ENCODE measurements around the gene ENPP6.
A peak's percentile ranks its signal among the peaks of the same experiment; 100 is the strongest.

Gene ENPP6

DNA sequence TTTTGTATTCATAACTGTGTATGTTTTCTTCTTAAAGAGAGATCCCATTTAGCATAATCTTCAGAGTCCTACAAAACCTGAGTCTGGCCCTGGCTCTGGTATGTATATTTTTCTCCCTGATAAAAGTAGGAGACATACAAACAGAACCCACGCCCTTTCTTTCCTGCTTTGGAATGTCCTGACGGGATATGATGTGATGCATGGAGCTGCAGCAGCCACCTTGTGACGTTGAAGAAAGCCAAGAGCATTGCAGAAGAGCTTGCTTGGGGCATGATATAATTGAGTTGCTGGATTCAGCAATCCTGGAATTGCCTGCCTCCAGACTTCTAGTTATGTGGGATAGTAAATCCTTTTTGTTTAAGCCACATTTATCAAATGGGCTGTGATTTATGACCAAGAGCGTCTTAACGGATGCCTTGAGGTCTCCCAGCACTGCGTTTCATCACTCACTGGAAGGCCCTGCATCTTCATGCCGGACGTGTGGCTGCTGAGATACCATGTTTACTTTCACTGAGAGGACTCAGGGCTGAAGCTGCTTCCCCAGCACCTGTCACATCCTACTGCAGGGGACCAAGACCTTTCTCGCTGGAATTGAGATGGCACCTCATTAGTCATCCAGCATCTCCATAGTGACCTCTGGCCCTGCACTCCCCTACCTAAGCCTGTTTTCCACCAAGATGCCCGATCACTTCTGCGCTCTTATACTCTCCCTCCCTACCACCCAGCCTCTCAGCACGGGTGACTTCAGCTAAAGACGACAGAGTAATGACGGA, 107.0 kb downstream of the ENPP6 start:
- DNase-seq (ENCODE audit: insufficient read length, low spot score) (no peak), FAIRE-seq (no peak)

DNA sequence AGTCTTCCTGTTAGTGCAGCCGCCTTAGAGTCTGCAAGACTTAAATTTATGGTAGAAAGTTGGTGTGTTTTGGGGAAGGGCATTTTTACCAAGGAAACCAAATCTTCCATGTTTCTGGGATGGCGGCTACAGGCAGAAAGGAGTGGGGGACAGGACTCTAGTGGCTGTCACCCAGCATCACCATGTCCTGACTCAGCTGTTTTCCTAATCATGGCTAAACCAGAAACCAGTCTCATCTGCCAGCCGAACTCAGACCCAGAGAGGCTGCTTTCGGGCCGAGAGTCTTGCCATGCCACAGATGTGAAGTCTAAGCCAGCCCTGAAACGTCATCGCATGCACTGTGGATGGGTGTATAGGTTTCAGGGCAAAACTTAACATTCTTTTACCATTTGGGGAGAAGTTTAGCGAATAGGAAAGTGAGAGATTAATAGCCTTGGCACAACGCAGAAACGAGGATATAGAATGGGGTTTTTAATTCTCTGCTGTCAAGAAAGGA, 109.6 kb downstream of the ENPP6 start:
- FAIRE-seq (no peak), DNase-seq (ENCODE audit: insufficient read length, low spot score) (no peak)

DNA sequence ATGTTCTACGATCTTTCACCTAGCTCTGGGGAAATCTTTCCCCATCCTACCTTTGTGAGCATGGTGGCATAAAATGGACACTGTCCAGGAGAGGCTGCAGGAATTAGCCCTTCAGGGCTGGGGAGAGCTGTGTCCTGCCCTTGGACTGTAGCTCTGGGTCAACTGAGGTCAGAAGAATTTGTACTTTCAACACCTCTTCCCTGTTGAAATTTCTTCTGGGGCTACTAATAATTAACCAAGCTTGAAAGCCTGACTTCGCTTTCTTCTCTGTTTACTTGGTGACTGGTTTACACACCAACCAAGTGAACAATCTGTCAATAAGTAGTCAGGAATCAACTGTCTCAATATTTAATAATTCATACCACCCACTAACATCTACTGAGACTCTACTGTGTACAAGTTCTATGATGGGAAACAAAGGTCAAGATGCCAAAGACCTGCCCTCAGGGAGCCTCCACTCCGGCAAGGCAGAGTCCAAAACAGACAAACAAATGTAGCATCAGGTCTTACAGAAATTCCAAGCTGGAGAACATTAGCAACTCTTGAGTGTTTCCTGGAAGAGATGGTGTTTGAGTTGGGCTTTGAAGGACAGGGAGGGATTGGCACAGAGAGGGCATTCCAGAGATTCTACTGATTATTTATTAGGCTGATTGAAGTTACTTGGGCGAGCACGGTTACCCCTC, 113.1 kb downstream of the ENPP6 start:
- no peak for FAIRE-seq
- DNase-seq (ENCODE audit: insufficient read length, low spot score): no peak

DNA sequence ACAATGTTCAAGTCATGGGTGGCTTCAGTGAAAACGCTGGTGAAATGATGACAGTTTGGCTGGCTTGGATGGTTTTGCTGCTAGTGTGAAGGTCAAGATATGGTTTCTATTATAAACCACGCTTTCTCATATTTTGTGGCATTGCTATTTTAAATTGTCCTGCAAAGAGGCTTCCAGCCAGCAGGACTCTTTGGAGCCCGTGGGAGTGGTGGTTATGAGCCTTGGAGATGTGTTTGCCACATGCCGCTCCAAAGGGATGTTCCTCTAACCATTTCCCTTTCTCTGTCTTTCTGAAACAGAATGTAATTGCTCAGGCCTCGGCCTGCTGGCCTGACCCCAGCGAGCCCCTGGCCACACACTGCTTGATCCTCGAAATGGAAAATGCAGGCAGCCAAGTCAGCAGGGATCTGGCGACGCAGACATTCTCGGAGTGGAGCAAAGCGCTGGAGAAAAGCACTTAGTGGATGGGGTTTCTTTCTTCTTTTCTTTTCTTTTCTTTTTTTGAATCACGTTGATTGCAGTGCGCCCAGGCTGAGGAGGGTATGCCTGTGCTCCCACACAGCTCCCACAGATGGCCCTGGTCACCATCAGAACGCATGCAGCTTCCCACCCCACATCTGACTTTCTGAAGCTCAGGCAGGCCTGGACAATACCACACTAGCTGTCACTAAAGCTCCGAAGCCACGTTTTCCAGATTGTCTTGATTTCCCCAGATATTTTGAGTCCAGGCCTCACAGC, 114.0 kb downstream of the ENPP6 start:
- no peak for FAIRE-seq

GRCh38 chr4:184102927-184103326, 114.7 kb downstream of the ENPP6 start:
- no peak for DNase-seq (ENCODE audit: insufficient read length, low spot score)
- no peak for FAIRE-seq

More for the DNA sequence above, 114.0 kb downstream of the ENPP6 start:
- no peak for DNase-seq (ENCODE audit: insufficient read length, low spot score)

GRCh38 chr4:184102488-184102887, 115.2 kb downstream of the ENPP6 start:
- no peak for FAIRE-seq
- DNase-seq (ENCODE audit: insufficient read length, low spot score): no peak

DNA sequence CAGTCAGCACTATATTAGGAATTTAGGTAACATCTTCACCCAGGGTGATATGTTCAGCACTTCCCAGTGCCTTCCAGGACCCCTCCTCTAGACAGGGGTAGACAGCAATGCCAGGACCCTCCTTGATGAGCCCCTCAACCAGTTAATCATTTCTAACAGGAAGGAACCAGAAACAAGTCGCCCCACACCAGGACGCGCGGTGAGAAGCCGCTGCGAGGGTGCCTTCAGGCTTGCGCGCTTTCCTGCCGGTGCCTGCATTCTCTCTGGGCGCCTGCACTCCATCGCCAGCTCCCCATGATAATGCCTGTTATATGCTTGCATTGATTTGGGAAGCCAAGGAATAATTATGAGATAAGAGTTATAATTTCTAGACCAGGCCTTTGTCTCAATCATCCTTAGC, 116.0 kb downstream of the ENPP6 start:
- no peak for DNase-seq (ENCODE audit: insufficient read length, low spot score)
- FAIRE-seq: no peak

- peak; percentile 60 for DNase-seq (ENCODE audit: insufficient read length, low spot score)
- FAIRE-seq: no peak
These were observed 117.3 kb downstream of the ENPP6 start for GRCh38 chr4:184100297-184100885.

DNA sequence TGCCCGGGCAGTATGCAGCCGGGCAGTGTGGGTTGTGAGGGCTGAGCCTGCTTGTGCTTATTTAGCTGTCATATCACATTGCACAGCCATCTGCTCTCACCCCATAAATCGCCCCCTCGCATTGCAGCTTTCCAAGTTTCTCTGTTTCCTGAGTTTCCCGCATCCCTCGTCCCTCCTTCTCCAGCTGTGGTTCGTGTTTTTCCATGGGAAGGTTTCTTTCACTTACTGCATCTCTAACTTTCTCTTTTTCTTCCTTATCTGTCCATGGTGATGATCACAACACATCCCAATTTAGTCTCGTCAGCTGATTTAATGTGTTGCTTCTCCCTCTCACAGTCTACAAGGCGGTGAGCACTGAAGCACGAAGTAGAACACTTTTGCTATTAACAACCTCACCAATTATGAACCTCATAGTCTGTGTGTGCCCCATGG, 118.1 kb downstream of the ENPP6 start:
- FAIRE-seq (no peak), DNase-seq (ENCODE audit: insufficient read length, low spot score) (no peak)

DNA sequence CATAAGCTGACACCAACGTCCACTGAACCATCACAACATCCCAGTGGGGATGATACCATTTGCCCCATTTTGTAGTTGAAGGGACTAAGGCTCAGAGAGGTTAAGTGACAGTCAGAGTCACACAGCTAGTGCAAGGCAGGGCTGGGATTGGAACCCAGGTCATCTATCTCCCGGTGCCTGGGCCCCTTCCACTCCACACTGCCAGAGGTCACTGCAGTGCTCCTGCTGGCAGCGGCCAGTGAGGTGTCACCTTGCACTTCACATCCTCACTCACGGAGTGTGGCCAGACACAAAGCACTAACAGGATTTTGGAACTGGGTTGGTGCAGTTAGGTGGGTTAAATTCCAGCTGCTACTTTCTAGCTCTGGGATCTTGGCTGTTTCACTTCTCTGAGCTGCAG, 118.7 kb downstream of the ENPP6 start:
- no peak for DNase-seq (ENCODE audit: insufficient read length, low spot score)
- FAIRE-seq: peak; percentile 44

DNA sequence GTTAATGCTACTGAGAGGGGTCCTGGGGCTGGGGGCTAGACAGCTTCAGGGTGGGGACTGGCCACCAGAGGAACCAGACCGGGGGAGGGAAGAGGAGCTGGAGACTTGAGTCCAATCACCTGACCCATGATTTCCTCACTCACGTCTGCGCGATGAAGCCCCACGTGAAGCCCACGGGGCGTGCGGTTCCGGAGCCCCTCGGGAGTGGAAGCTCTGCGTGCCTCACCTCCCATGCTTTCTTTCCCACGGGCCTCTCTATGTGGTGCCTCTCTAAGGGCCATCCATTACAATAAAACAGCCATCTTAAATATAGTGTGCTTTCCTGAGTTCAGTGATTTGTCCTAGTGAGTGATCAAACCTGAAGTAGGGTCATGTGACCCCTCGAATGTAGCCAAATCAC, 119.9 kb downstream of the ENPP6 start:
- DNase-seq (ENCODE audit: insufficient read length, low spot score) (no peak), FAIRE-seq (no peak)

DNA sequence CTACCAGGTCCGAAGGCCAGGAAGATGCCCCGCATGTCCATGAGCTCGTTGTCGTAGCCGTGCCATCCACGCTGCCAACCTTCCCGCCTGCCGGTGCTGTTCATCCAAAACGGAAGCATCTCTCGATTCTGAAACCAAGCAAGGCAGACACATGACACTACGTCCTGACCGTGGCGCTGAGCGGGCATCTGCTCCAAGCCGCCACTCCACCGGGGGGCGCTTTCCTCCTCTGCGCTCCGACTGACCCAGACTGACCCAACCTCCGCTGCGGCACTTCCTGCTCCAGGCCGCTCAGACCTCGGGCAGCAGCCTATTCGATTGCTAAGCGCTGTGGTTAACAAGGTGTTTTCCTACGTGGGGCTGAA, 120.5 kb downstream of the ENPP6 start:
- FAIRE-seq: no peak
- no peak for DNase-seq (ENCODE audit: insufficient read length, low spot score)

DNA sequence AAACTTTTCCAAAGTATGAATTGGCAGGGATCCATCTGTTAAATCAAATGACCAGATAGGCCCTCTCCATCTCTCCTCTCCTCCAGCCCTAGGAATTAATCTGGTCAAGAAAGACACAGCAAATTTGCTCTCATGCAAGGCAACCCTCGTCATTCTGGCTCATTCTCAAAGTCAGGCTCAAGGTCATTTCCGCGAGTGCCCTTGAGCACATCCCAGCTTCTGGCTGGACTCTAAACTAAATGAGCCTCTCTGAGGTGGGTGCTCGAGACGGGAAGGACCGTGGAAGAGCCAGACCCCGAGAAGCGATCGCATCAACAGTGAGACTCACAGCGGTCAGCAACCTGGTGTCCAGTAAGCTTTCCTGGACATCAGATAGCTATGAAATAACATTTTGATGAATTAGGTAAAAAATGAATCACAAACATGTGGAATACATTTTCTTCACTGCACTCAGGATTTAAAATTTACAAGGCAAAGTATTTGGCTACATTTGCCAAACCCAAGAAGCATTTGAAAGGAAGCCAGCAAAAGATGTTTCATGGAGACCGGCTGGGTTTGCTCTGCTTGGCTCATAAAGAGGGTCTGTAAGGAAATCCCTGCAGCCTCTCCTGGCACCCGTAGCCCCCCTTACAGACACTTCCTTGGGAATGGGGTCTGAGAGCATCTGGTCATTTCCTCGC, 121.0 kb downstream of the ENPP6 start:
- FAIRE-seq: no peak
- no peak for DNase-seq (ENCODE audit: insufficient read length, low spot score)

DNA sequence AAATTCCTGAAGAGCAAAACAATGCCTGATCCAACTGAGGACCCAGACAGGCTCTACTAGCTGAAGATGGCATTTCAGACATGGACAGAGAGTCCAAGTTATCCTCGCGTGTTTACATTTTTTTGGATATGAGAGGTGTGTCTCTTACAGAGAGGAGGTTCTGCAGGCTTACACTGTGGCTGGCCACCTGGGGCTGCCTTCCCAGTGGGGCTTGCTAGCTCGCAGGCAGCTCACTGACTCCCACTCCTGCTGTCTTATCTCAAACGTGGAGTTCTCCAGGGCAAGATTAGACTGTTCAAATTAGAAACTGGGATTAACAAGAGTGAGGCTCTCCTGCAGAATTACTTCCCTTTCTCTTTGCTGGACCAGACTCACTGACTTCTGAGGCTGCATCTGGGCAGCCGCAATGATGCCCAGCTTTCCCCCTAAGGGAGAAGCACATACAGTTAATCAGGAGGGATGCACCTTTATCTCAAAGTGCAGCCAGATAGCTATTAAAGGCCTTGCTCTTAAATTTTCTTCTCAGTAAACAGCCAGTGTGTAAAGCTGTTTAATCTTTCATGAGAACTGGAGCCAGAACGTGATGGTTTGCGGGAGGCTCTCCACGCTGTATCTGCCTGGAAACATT, 123.0 kb downstream of the ENPP6 start:
- DNase-seq (ENCODE audit: insufficient read length, low spot score): no peak
- no peak for FAIRE-seq

DNA sequence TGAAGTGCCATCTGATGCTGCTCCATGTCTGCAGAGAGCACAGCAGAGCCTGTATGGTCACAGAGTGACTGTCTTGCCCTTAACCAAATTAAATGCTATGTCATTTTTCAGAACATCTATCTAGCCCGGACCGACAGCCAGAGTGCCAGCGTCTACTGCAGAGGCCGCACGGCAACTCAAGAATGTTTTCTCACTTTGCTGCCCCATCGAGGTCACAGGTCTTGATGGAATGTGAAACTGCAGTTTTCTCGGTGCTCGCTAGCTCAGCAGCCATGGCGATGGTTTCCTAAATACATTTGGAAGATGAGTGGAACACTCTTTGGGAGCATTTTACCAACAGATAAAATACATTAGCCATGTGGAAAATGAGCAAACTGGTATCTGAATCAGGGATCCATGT, 125.7 kb downstream of the ENPP6 start:
- FAIRE-seq (no peak), DNase-seq (ENCODE audit: insufficient read length, low spot score) (no peak)

- no peak for FAIRE-seq
- DNase-seq (ENCODE audit: insufficient read length, low spot score): no peak
These were observed 127.1 kb downstream of the ENPP6 start for GRCh38 chr4:184090571-184090970.

DNA sequence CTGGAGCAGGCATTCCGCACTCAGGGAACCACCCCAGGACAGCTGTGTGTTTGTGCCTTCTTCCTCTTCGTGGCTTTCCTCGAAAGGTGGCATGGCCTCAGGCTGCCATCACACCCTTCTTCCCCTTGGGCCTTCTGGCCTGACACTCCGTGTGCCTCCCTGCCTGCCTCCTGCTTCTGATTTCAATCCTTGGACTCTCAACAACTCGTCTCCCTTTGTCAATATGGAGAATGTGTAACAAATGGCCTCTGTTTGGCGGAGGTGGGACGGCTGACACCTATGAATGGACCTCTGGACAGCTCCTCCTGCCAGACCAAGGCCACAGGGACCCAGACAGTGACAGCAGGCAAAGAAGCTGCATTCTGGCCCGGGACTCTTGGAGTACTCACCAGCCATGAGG, 137.0 kb downstream of the ENPP6 start:
- DNase-seq (ENCODE audit: insufficient read length, low spot score): no peak
- FAIRE-seq: no peak

DNA sequence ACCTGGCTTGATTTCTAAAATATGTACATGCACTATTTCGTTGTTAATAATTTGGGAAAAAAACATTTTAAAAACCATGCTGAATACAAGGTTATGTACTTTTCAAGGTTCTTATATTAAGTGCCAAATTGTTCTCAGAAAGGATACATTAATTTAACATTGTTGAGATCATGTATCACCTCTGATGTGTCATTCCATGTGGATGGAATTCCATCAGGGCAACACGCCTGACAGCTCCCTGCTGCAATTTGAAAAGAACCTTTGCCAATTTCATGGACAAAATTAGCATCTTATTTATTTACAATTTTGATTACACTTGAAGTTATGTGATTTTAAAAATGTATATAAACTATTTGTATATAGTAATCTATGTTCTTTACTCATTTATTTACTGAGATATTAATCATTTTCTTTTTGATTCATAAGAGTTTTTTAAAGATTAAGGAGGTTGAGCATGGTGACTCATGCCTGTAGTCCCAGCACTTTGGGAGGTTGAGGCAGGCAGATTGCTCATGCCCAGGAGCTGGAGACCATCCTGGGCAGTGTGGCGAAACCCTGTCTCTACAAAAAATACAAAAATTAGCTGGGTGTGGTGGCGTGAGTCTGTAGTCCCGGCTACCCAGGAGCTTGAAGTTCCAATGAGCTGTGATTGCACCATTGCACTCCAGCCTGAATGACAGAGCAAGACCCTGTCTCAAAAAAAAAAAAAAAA, 142.8 kb downstream of the ENPP6 start:
- FAIRE-seq: no peak
- DNase-seq (ENCODE audit: insufficient read length, low spot score): no peak

GRCh38 chr4:184067931-184068554, 149.6 kb downstream of the ENPP6 start:
- FAIRE-seq: no peak
- DNase-seq (ENCODE audit: insufficient read length, low spot score): no peak

Data from HTR-8/SVneo (cell line).